Mucosa of descending colon (tissue), 3 donors: ENCODE results near the gene CPPED1. TPM values are rescaled to one million over a fixed set of nuclear protein-coding genes. Genes with fewer than 3 reads are reported as not detected.

Experiments
- ATAC-seq: fragments of 200-7000 bp; cut with Tn5 transposase; one replicate; pipeline ENCODE4 v1.9.1; 2020; ENCODE audit warnings: mild to moderate bottlenecking, moderate library complexity
- DNase-seq, 3 donors: peaks; one replicate each; pipeline ENCODE4 v3.0.0-alpha.2; 2020
- H3K36me3 ChIP-seq: fragments of 200-600 bp; one replicate; pipeline ENCODE4 v1.8.0; 2021; ENCODE audit warnings: low read depth, mild to moderate bottlenecking
- H3K4me1 ChIP-seq: fragments of 200-600 bp; one replicate; pipeline ENCODE4 v1.8.0; 2021; ENCODE audit warnings: low read depth, mild to moderate bottlenecking
- H3K4me3 ChIP-seq: fragments of 200-600 bp; one replicate; pipeline ENCODE4 v1.8.0; 2021; ENCODE audit warnings: mild to moderate bottlenecking
- H3K9me3 ChIP-seq: fragments of 200-600 bp; one replicate; pipeline ENCODE4 v1.8.0; 2021; ENCODE audit warnings: mild to moderate bottlenecking
- CTCF ChIP-seq: fragments of 200-600 bp; IDR thresholded peaks from one replicate; pipeline ENCODE4 v1.8.0; 2022; ENCODE audit warnings: antibody characterized with exemption, mild to moderate bottlenecking
- intact Hi-C, 2 donors: fragments of 100-400 bp; cut with DNase I in 1 of 2; cut with micrococcal nuclease in 1 of 2; formaldehyde crosslinking; loops; one replicate each; pipeline versions ENCODE4 v1.11.0 to v1.11.1; 2022; cut with DNase I, micrococcal nuclease
- total RNA-seq, 3 donors: library from RNA; stranded (reverse); fragmentation: NEBNext Ultra II Directional in 2 of 3; extraction: Animal tissue kit (Norgen Biotek cat#: 25700) in 2 of 3; gene quantifications; one replicate each; pipeline versions ENCODE4 v1.2.1 to v1.2.4, GENCODE V29; 2021 to 2023
- donor health status: DM: no; HTN: no; CAD: no; lungs with moderate emphysema.
- donor health status: DM: no; HTN: no; CAD: no.
- donor health status: DM: no; HTN: yes; CAD: no.

The CPPED1 gene
- total RNA-seq, 3 donors from 2014 or later = 18.9 to 25.0 (median 23.4) TPM

DNA sequence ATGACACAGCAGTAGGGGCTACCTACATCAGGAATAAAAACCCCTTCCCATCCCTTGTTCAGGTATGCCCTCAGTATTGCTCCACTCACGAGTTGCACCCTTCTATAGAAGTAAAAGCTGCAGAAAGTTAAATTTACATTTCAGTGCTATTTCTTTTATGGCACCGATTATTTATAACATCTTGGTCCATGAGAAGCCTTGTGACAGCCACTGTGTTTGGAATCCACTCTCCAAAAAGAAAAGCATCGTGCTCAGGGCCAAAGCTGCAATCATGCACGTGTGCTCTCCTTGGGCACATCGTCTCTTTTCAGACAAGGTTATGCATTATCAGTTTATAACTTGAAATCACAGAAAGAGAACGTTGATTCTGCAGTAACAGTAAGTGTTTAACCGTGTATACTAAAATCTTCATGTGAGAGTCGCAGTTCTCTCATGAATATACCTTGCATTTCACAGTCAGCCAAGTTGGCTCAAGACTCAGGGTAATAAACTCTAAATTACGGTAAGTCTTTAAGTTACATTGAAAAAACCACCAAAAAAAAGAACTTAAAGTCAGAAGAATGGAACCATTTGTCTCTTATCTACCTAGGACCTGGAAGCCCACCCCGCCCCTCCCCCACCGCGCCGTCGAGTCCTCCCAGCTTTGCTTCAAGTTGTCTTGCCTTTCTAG lies 189.6 kb downstream of the CPPED1 start:
- no peak for DNase-seq
- ATAC-seq = no peak
- intact Hi-C loops = no loop called here
- Histone ChIP-seq H3K4me3 (no peak overlapping the region), H3K4me1 (no peaks in the 10 kb centered on the region), H3K36me3 (no peaks in the 10 kb centered on the region), H3K9me3 (no peaks in the 10 kb centered on the region)
- no peak for TF ChIP-seq CTCF

GRCh38 chr16:12613131-12613991 lies 190.3 kb downstream of the CPPED1 start:
- ATAC-seq (peak; percentile 84), DNase-seq (peak in 1 of 3 donors; percentile 23)
- Histone ChIP-seq H3K36me3 (no peaks in the 10 kb centered on the region), H3K4me1 (no peaks in the 10 kb centered on the region), H3K4me3 (no peak overlapping the region), H3K9me3 (no peaks in the 10 kb centered on the region)
- no peak for TF ChIP-seq CTCF
- intact Hi-C loops = no loop called here

DNA sequence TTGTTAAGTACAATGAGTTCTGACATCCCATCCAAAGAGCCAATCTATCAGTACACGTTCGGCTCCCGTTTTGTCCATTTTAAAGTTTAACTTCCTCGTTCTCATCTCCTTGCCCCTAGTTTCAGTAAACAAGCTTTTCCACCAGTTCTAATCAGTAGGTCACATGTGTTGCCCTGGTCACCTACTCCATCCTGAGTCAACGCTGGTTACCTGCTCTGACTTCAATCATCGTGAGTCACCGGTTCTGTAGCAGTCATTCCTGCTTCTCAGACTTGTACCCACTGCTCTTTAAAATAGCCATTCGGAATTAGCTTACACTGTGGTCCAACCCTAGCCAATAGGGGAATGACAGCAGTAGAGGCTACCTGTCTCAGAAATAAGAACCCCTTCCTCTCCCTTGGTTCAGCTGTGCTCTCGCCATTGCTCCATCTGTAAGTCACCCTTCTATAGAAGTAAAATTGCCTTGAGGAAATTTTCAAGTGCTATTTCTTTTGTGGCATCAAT lies 191.0 kb downstream of the CPPED1 start:
- peak; percentile 72 for ATAC-seq
- intact Hi-C loops = no loop called here
- Histone ChIP-seq H3K4me1 (no peaks in the 10 kb centered on the region), H3K4me3 (no peak overlapping the region), H3K36me3 (no peaks in the 10 kb centered on the region), H3K9me3 (no peaks in the 10 kb centered on the region)
- TF ChIP-seq CTCF = no peak
- DNase-seq = no peak

- ATAC-seq = no peak
- H3K4me3 ChIP-seq = no peak overlapping the region
- TF ChIP-seq CTCF = no peak
Observed at GRCh38 chr16:12611916-12612597, 191.6 kb downstream of the CPPED1 start.

DNA sequence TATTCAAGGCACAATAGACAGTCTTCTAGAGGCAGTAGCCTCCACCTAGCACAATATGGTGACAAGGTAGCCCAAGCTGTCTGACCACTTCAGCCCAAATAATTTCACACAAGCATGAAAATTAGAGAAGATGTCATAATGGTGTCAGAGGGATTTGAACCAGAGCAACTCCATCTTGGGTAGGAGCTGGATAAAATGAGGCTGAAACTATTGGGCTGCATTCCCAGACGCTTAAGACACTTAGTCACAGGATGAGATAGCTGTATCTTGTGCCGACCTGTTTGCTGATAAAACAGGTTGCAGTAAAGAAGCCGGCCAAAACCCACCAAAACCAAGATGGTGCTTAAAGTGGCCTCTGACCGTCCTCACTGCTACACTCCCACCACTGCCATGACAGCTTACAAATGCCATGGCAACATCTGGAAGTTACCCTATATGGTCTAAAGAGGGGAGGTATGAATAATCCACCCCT lies 192.6 kb downstream of the CPPED1 start:
- no peak for TF ChIP-seq CTCF
- ATAC-seq (no peak), DNase-seq (no peak)
- H3K9me3 ChIP-seq = no peaks in the 10 kb centered on the region
- no peaks in the 10 kb centered on the region for H3K4me1 ChIP-seq
- intact Hi-C loops = no loop called here
- no peaks in the 10 kb centered on the region for H3K36me3 ChIP-seq
- H3K4me3 ChIP-seq = no peak overlapping the region

More at GRCh38 chr16:12611916-12612597, 191.6 kb downstream of the CPPED1 start:
- intact Hi-C loops = no loop called here
- no peaks in the 10 kb centered on the region for H3K4me1 ChIP-seq
- H3K36me3 ChIP-seq = no peaks in the 10 kb centered on the region
- DNase-seq = no peak
- H3K9me3 ChIP-seq = no peaks in the 10 kb centered on the region
